RKO (cell line): ENCODE results near the gene TOMM40.

Source experiments
- DNase-seq: peaks from one replicate; pipeline ENCODE4 v3.0.0-alpha.2; 2016; ENCODE audit warnings: low spot score

TOMM40 gene

GRCh38 chr19:44927746-44928145 is 36.7 kb downstream of the TOMM40 start:
- DNase-seq = no peak

- DNase-seq = no peak
These were observed 39.0 kb downstream of the TOMM40 start for GRCh38 chr19:44930088-44930487.

- DNase-seq = no peak
These were observed 40.5 kb downstream of the TOMM40 start for GRCh38 chr19:44931541-44931940.

- DNase-seq = no peak
These were observed 48.6 kb downstream of the TOMM40 start for GRCh38 chr19:44939668-44940067.

GRCh38 chr19:44942067-44942571 is 51.1 kb downstream of the TOMM40 start, which contains the start of gene APOC4:
Gene APOC4, plus strand, starts transcription at chr19:44942237. Its CDS starts 41 bp downstream, at chr19:44942278.
- DNase-seq = no peak

- DNase-seq = no peak
These were observed 52.8 kb downstream of the TOMM40 start for GRCh38 chr19:44943801-44944249.

GRCh38 chr19:44947041-44947581 is 56.1 kb downstream of the TOMM40 start:
- DNase-seq = no peak

GRCh38 chr19:44948237-44948636 is 57.2 kb downstream of the TOMM40 start:
- no peak for DNase-seq

GRCh38 chr19:44948763-44949374 is 57.8 kb downstream of the TOMM40 start:
- DNase-seq = no peak

- DNase-seq = no peak
These were observed 58.5 kb downstream of the TOMM40 start for GRCh38 chr19:44949550-44949949.

GRCh38 chr19:44951179-44952159 is 60.4 kb downstream of the TOMM40 start:
- peak; percentile 80 for DNase-seq
